Endodermal cell (in vitro differentiated cells): Measurements from ENCODE around the gene ARHGAP6. TPM values are rescaled to one million over a fixed set of nuclear protein-coding genes. Genes with fewer than 3 reads are reported as not detected.

Experiments used
- DNase-seq: peaks from one replicate; pipeline ENCODE4 v3.0.0-alpha.2; 2017
- H3K27ac ChIP-seq: 2 replicates; pipeline ENCODE4 v1.5.1; 2013; ENCODE audit warnings: mild to moderate bottlenecking, low read depth, low read length, moderate library complexity
- H3K27me3 ChIP-seq: 2 replicates; pipeline ENCODE4 v1.6.1; 2013; ENCODE audit warnings: mild to moderate bottlenecking, low read length, moderate library complexity; ENCODE audit not compliant: insufficient read depth, control insufficient read depth, poor library complexity, severe bottlenecking
- H3K36me3 ChIP-seq: 2 replicates; pipeline ENCODE4 v1.7.0; 2013; ENCODE audit warnings: mild to moderate bottlenecking, low read length, moderate library complexity; ENCODE audit not compliant: control insufficient read depth, insufficient read depth
- H3K4me1 ChIP-seq: one replicate; pipeline ENCODE4 v1.7.0; 2013; ENCODE audit warnings: low read length; ENCODE audit not compliant: control insufficient read depth, insufficient read depth
- H3K4me3 ChIP-seq: 2 replicates; pipeline ENCODE4 v1.5.1; 2013; ENCODE audit warnings: mild to moderate bottlenecking, low read length, moderate library complexity
- H3K9ac ChIP-seq: 2 replicates; pipeline ENCODE4 v1.6.1; 2013; ENCODE audit warnings: mild to moderate bottlenecking, low read length, moderate library complexity; ENCODE audit not compliant: poor library complexity, severe bottlenecking; ENCODE audit errors: extremely low read depth
- H3K9me3 ChIP-seq: 2 replicates; pipeline ENCODE4 v1.6.1; 2013; ENCODE audit warnings: mild to moderate bottlenecking, low read length, moderate library complexity; ENCODE audit not compliant: control insufficient read depth
- H3K27ac Mint-ChIP-seq: 2 replicates; pipeline ENCODE4 v1.8.0; 2020; ENCODE audit warnings: mixed read lengths
- H3K27me3 Mint-ChIP-seq: 2 replicates; pipeline ENCODE4 v1.8.0; 2021; ENCODE audit warnings: mild to moderate bottlenecking, mixed read lengths; ENCODE audit not compliant: insufficient read depth
- H3K36me3 Mint-ChIP-seq: 2 replicates; pipeline ENCODE4 v1.8.0; 2020; ENCODE audit warnings: low read depth, mixed read lengths
- H3K4me1 Mint-ChIP-seq: 2 replicates; pipeline ENCODE4 v1.8.0; 2020; ENCODE audit warnings: mixed read lengths
- H3K4me3 Mint-ChIP-seq: 2 replicates; pipeline ENCODE4 v1.8.0; 2020; ENCODE audit warnings: mild to moderate bottlenecking, moderate library complexity, mixed read lengths
- H3K9me3 Mint-ChIP-seq: 2 replicates; pipeline ENCODE4 v1.8.0; 2020; ENCODE audit warnings: mild to moderate bottlenecking, mixed read lengths
- WGBS, 2 experiments: methylation state at CpG; one replicate each; pipeline versions ENCODE4 v1.1.5 to v1.1.7; 2013; ENCODE audit warnings: missing lambda C conversion rate in 2 of 2, mixed read lengths in 1 of 2; ENCODE audit not compliant: insufficient coverage in 1 of 2, insufficient read length in 1 of 2; 5-methylcytosine and 5-hydroxymethylcytosine counted together
- total RNA-seq, 2 donors: library from RNA; stranded (reverse); fragmentation: NEBNext Ultra II Directional in 1 of 2; extraction: Animal tissue kit (Norgen Biotek cat#: 25700) in 1 of 2; gene quantifications; 2 replicates in 1 of 2; 3 replicates in 1 of 2; pipeline ENCODE4 v1.2.1, GENCODE V29; 2021
- TF ChIP-seq, protein P1 (sequence below): fragments of 200-600 bp; sonication (generic); conservative IDR thresholded peaks from 2 replicates; pipeline ENCODE4 v1.5.0; 2021; ENCODE audit warnings: antibody characterized with exemption, mild to moderate bottlenecking

ARHGAP6 gene
- total RNA-seq, 2 donors from 2014 or later, result 0.48 to 0.73 TPM

DNA sequence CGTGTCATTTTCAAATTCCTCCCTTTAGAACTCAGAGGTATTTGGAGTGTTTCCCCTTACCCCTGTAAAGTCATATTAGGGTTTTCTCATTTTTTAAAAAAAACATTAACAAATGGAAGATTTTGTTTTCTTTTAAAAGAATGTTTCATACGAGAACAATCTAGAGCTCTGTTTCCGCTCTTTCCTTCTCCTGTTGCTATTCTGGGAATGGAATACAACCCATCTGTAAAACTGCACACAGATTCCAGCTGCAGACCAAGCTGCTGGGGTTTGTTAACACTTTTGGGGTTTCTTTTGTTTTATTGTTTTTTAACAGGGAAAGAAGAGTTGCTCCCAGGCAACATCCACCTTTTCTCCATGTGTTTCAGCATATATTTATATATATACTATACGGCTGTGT is 493.3 kb downstream of the ARHGAP6 start:
- Histone ChIP-seq H3K4me3 (no peak overlapping the region), H3K27me3 (no peaks in the 10 kb centered on the region), H3K9me3 (no peaks in the 10 kb centered on the region), H3K9ac (no peak overlapping the region), H3K27ac (no peak overlapping the region), H3K4me1 (no peaks in the 10 kb centered on the region), H3K36me3 (no peaks in the 10 kb centered on the region)
- H3K4me1 Mint-ChIP-seq, result no peaks in the 10 kb centered on the region
- no peak for DNase-seq
- peaks cover 2% of the 10 kb centered on the region for H3K27me3 Mint-ChIP-seq
- TF ChIP-seq, protein P1, sequence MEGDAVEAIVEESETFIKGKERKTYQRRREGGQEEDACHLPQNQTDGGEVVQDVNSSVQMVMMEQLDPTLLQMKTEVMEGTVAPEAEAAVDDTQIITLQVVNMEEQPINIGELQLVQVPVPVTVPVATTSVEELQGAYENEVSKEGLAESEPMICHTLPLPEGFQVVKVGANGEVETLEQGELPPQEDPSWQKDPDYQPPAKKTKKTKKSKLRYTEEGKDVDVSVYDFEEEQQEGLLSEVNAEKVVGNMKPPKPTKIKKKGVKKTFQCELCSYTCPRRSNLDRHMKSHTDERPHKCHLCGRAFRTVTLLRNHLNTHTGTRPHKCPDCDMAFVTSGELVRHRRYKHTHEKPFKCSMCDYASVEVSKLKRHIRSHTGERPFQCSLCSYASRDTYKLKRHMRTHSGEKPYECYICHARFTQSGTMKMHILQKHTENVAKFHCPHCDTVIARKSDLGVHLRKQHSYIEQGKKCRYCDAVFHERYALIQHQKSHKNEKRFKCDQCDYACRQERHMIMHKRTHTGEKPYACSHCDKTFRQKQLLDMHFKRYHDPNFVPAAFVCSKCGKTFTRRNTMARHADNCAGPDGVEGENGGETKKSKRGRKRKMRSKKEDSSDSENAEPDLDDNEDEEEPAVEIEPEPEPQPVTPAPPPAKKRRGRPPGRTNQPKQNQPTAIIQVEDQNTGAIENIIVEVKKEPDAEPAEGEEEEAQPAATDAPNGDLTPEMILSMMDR, result no peak
- no peak overlapping the region for H3K27ac Mint-ChIP-seq
- no peaks in the 10 kb centered on the region for H3K36me3 Mint-ChIP-seq
- 94% methylated on average over 2 of the region's 4 CpGs; no CpG with 5 or more reads in 1 of the 2 experiments for WGBS, 2 experiments
- peaks cover 48% of the 10 kb centered on the region for H3K9me3 Mint-ChIP-seq
- H3K4me3 Mint-ChIP-seq, result no peak overlapping the region

DNA sequence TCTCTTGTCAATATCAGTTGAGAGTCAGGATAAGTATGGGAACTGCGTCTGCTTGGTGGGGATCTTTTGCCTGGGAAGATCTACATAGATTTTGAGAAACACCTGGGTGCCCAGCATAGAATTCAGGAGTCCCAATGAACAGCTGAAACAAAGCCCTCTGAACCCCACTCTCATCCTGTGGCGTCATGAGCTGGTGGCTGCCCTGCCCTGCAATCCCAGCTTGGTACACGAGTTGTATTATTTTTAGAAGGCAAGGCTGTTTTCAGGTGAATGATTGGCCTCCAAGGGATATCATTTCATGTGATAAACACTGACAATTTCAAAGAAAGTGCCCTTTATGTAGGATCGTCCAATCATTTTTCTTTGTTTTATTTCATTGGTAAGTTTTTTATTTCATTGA is 493.8 kb downstream of the ARHGAP6 start:
- Histone ChIP-seq H3K27ac (no peak overlapping the region), H3K4me1 (no peaks in the 10 kb centered on the region), H3K9me3 (no peaks in the 10 kb centered on the region), H3K4me3 (no peak overlapping the region), H3K27me3 (no peaks in the 10 kb centered on the region), H3K9ac (no peak overlapping the region), H3K36me3 (no peaks in the 10 kb centered on the region)
- Mint-ChIP-seq H3K4me1 (no peaks in the 10 kb centered on the region), H3K36me3 (no peaks in the 10 kb centered on the region), H3K27me3 (peaks cover 2% of the 10 kb centered on the region), H3K27ac (no peak overlapping the region), H3K9me3 (peaks cover 50% of the 10 kb centered on the region), H3K4me3 (no peak overlapping the region)
- DNase-seq, result no peak
- TF ChIP-seq, protein P1, result no peak
- WGBS, 2 experiments, result 88% methylated on average over 3 of the region's 4 CpGs; no CpG with 5 or more reads in 1 of the 2 experiments

DNA sequence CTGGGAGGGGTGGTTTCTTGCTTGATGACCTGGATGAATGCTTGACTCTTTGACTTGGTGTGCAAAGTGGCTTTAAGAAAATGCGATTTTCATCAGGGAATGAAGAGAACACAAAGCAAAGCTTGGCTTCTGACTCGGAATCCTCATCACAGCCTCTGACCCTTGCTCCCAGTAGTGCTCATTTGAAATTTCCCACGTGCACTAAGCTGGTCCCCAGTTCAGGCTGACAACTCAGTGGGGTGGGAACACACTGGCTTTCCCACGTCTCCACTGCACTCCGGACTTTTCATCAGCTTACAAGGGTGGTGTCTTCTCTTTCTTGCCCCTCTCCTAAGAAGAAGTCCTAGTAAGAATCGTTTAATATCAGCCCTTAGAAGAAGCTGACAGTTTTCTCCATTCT is 501.3 kb downstream of the ARHGAP6 start:
- Histone ChIP-seq H3K27ac (no peak overlapping the region), H3K4me1 (no peaks in the 10 kb centered on the region), H3K36me3 (no peaks in the 10 kb centered on the region), H3K27me3 (no peaks in the 10 kb centered on the region), H3K9ac (no peak overlapping the region), H3K4me3 (no peak overlapping the region), H3K9me3 (no peaks in the 10 kb centered on the region)
- H3K36me3 Mint-ChIP-seq, result no peaks in the 10 kb centered on the region
- H3K4me3 Mint-ChIP-seq, result no peak overlapping the region
- TF ChIP-seq, protein P1, result no peak
- H3K27me3 Mint-ChIP-seq, result no peaks in the 10 kb centered on the region
- 88% methylated on average over 6 of the region's 6 CpGs; no CpG with 5 or more reads in 1 of the 2 experiments for WGBS, 2 experiments
- H3K4me1 Mint-ChIP-seq, result no peaks in the 10 kb centered on the region
- no peak for DNase-seq
- no peak overlapping the region for H3K27ac Mint-ChIP-seq
- peaks cover 14% of the 10 kb centered on the region for H3K9me3 Mint-ChIP-seq
